HFF-Myc (cell line): ENCODE measurements around the gene BRF1.
A peak's percentile ranks its signal among the peaks of the same experiment; 100 is the strongest.

Experiments used
- DNase-seq: peaks from one replicate; pipeline ENCODE4 v3.0.0-alpha.2; 2011; ENCODE audit warnings: low read depth; ENCODE audit errors: extremely low read depth
- H3K4me3 ChIP-seq: replicated peaks from 2 replicates; pipeline ENCODE4 v1.5.1; 2011; ENCODE audit warnings: low read depth, mild to moderate bottlenecking, control low read depth, low read length
- CTCF ChIP-seq: IDR thresholded peaks from 2 replicates; pipeline ENCODE4 v1.5.1; 2012; ENCODE audit warnings: mild to moderate bottlenecking, low read depth, low read length, control low read depth; ENCODE audit errors: missing control alignments

The BRF1 gene

DNA sequence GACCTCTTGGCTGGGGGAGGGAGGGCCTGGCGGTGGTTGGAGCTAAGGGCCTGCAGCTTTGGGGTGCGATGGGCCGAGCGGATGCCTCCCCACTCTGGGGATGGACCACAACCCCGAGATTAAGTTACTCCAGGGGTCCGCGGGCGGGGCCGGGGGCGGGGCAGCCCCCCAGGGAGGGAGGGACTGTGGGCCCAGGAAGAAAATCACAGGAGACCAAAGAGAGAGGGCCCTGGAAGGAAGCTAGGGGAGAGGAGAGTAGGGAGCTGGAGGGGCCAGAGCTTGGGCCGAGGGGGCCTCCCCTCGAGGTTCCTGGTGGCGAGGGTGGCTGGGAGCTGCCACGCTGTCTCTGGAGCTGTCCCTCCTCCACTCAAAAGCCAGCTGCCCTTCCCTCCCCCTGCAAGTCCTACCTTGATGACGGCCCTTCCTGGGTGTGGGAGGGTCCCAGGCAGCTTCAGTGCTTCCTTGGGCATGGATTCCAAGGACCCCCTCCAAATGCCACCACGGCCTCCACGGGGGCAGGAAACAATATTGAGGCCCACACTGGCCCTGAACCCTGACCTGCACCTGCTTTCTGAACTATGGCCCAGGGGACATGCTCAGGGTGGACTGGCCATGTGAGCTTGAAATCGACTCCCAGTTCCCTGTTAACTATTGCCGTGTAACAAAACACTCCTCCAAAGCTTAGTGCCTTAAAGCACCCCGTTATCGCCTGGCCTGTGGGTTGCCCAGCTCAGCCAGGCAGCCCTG, 119.1 kb downstream of the BRF1 start:
- no peak overlapping the region for H3K4me3 ChIP-seq
- TF ChIP-seq CTCF, result no peak
- DNase-seq, result no peak

- no peak for TF ChIP-seq CTCF
- DNase-seq, result no peak
- H3K4me3 ChIP-seq, result peak within 1 kb of the TSS; percentile 38
Observed at GRCh38 chr14:105180592-105181548, 119.9 kb downstream of the BRF1 start, which contains the start of gene NUDT14. TSS of gene NUDT14 (minus strand) at chr14:105181312. CDS start at chr14:105181209, 103 bp downstream.

GRCh38 chr14:105179191-105179590, 121.6 kb downstream of the BRF1 start:
- no peak for TF ChIP-seq CTCF
- no peak for DNase-seq
- H3K4me3 ChIP-seq, result no peak overlapping the region

- H3K4me3 ChIP-seq, result no peak overlapping the region
- DNase-seq, result no peak
- no peak for TF ChIP-seq CTCF
Observed at GRCh38 chr14:105178868-105179140, 122.0 kb downstream of the BRF1 start.

DNA sequence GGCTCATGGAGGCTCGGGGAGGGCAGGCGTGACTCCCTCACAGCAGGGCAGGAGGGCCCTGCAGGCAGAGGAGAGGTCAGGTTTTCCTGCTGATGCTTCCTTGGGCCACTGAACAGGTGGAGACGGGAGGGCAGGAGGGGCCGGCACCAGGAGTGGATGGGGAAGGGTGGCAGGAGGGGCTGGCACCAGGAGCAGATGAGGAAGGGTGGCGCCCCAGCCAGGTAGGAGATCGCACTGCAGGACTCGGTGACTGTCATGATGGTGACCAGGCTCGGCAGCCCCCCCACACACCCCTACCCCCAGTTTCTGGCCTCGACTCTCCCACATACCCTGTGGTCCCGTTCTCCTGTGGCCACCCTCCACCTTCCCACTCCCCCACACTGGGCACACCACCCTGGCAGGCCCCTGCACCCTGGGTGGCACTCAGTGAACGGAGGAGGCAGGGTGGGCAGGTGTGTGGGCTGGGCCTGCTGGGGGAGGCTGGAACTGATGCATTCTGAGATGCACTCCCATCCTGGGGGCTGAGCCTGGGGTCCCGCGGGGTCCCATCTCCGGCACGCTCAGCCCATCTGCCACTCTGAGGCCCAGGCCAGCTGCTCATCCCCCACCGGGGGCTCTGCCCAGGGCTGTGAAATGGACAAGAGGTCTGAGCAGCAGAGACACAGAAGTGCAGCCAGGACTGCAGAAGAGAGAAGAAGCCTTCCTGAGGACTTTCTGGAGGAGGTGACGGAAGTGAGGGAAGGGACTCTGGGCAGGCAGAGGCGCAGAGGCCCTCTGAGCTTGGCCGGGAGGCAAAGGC, 122.5 kb downstream of the BRF1 start:
- DNase-seq, result no peak
- no peak overlapping the region for H3K4me3 ChIP-seq
- TF ChIP-seq CTCF, result no peak

GRCh38 chr14:105177082-105177481, 123.7 kb downstream of the BRF1 start:
- no peak for TF ChIP-seq CTCF
- no peak for DNase-seq
- no peak overlapping the region for H3K4me3 ChIP-seq
